ENCODE results near the gene ATP6V1G3.
"Not testable (repeated sequence)": the region's sequence is repeated elsewhere in the genome, so short reads cannot be mapped to it uniquely, and the experiment has no call there.

ATP6V1G3 gene

DNA sequence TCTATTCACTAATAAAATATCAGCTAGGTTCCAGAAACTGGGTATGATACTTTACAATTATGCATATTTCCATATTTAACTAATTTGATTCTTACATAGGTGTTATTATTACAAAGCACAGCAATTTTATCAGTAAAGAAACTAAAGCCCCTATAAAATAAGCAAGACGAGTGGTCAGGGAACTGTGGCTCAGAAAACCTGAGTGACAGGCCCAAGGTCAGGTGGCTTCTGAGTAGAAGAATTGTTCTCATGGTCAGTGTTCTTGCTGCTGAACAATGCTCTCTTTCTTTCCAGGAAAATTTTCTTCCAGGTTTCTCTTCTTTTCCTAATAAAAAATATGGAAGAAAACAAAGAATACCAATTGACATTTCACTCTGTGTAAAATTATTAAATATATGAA, 2.2 kb upstream of the ATP6V1G3 start:
- no peak for DNase-seq (ENCODE audit: low read depth)

DNA sequence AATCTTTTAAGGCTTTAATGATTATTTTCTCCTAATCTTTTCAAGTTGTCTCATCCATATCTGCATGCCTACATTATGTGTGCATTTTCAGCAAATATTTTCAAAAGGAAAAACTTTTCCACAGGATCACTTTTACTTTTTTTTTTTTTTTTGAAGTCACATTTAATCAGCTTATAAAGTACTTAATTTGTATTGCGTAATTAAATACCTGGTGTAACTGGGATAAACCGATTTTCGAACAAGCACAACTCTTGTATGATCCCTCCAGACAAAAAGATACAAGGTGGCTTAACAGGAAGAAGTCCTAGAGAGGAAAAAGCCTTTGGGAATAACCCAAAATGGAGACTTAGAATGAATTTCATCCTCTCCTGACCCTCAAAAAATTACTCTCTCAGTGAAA, 1.3 kb upstream of the ATP6V1G3 start:
- DNase-seq (ENCODE audit: low read depth): no peak

DNA sequence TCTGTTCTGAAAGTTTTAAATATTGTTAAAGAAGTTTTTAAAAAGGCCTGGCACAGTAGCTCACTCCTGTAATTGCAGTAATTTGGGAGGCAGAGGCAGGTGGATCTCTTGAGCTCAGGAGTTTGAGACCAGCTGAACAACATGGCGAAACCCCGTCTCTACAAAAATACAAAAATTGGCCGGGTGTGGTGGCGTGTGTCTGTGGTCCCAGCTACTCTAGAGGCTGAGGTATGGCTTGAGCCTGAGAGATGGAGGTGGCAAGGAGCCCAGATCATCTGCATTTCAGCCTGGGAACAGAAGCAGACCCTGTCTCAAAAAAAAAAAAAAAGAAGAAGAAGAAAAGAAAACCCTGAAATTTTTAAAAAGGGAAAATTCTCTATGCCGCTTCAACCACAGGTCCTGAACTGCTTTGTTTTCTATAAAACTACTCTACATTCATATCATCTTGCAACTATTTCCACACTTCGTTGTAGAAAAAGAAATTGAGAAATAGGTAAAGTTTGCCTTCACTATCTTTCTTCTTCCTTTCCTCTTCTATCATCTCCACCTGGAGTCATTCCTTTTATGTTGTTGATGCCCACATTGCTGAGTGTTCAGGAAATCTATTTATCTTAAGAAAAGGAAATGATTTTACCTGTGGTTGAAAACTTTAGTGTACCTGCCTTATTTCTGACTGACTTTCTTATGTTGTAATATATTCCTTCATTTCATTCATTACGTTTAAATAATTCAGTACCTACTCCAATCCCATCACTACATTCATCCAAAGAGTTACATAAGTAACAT, 1.7 kb downstream of the ATP6V1G3 start:
- no peak for DNase-seq (ENCODE audit: low read depth)

DNA sequence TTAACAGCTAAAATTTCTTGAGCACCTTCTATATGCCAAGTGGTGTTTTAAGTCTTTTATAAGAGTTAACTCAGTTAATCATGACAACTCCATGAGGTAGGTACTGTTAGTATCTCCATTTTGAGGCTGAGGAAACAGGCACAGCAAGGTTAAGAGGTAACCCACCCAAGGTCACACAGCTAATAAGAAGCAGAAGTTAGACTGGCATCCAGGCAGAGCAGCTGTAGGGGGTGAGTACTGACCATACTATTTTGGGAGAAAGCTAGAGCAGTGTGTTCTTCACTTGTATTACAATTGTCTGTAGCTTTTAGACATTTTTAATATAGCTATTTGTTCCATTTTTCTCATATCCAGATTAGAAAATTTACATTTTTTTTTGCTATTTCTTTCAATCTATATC, 4.8 kb downstream of the ATP6V1G3 start:
- DNase-seq (ENCODE audit: low read depth): no peak

DNA sequence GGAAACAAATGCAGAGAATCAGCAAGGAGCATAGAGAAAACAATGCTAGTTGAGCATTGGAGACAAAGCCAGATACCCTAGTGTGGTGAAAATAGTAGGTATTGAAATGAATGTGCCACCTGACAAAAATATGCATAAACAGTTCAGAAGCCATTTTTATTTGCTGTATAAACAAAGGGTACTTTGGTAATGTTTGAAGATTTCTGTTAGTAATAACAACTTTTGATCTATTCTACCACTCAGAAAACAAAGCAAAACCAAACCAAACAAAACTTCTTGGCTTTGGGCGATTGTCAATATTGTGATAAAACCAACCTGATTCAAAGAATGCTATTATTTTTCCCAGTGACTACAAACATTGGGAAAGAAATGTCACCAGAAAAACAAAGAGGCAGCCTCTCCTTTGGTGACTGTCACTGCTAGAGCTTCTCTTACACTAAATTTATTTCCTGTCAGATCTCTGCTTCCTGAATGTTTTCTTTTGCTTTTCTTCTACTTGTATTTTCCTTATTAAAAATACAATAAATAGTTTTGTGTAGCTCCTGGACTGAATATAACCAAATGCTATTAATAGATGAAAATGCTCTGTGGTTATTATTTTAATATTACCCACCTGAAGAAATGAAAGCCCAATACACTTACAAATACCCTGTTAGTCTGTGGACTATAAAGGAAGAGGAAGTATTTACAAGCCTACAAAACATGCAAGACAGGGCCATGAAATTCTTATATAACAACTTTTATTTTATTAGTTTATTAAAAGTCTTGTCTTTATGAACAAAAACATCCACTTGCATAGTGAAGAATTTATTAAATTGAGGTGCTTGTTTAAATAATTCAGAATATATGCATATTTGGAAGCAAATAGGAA, 5.7 kb downstream of the ATP6V1G3 start:
- no peak for DNase-seq (ENCODE audit: low read depth)

DNA sequence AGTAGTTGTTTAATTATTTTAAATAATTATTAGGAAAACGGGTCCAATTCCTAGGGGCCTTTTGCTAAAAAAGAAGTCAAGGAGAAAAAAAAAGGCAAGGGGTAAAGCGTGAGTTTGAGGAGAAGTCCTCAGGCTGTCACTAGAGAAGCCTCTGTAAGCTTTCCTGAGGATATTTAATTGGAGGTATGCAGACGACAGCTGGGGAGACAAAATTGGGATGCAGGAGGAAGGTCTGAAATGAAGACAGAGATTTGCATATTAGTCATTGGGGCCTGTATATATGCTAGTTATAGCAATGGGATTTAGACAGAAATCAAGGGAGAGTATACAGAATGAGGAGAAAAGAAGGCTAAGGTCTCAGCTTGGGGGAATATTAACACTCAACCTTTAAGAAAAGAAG, 8.6 kb downstream of the ATP6V1G3 start:
- DNase-seq (ENCODE audit: low read depth): no peak

DNA sequence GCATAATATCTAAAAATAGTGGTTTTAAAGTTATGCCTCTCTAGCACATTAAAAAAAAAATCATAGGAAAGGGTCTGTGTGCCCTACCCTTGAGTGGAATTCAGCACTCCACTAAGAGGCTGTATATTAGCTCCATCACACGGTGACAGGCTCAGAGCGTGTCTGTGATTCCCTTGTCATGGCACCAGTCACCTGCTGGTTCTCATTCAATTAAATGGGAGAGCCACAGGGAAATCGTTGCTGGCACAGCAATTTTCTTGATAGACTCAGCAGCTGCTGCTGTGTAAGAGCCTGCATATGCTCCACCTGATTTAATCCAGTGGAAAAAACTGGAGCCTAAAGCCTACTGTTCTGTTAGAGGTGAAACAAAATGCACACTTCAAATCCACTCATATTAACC, 9.5 kb downstream of the ATP6V1G3 start:
- DNase-seq (ENCODE audit: low read depth): no peak

DNA sequence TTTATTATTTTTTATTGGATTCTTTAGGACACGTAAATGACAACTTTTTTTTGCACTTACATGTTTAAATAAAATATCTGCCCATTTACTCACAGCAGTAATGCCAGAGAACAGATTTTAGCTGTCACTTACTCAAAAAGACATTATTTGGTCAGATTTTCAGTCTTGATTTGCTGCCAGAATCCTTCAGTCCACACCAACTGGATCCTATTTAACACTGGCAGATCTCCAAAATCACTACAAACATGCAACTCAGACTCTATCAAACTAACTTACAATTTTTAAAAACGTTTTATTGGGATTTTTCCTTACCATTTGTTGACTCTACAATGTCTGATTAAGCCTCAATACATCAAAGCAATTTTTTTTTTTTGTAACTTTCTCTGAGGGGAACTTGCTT, 11.1 kb downstream of the ATP6V1G3 start:
- peak; percentile 81 for DNase-seq (ENCODE audit: low read depth)

DNA sequence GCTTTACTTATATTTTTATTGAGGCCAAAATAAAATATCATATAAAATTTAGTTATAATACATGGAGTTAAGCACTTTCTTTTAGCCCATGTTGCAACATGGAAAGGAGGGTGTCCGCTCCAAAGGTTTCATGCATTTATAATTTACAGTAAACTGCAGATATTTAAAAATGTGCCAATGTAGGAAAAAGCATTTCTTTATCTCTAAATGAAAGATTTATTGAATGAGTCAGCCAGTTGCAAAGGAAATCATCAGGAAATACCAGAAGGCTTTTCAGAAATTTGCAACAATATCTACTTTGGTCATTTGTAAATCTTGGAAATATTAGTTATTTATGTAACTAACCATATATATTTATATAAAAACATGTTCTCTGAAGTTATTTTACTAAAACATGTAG, 12.1 kb downstream of the ATP6V1G3 start:
- DNase-seq (ENCODE audit: low read depth): peak; percentile 13

DNA sequence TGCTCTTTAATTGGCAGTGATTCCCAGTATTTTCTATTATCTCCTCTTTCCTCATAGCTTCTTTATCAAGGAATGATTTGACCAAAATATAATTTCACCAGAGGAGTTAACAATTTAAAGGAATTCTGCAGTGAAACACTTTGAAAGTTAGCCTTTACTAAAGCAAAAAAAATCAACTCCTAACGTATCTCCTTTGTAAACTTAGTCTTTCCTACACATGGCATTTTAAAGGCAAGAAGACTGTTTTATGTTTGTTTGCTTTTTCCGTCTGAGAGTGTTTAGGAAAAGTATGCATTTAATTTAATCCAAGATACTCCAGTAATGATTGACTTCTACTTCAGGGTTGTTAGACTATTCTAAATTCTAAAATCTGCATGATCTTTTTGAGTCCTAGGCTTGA, 15.9 kb downstream of the ATP6V1G3 start:
- no peak for DNase-seq (ENCODE audit: low read depth)

DNA sequence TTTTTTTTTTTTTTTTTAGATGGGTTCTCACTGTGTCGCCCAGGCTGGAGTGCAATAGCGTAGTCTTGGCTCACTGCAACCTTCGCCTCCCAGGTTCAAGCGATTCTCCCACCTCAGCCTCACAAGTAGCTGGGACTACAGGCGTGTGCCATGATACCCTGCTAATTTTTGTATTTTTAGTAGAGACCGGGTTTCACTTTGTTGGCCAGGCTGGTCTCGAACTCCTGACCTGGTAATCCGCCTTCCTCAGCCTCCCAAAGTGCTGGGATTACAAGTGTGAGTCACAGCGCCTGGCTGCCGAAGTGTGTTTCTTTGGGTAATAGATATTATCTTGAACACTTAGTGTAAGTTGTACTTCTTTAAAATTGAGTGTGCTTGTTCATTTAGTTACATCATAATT, 16.4 kb downstream of the ATP6V1G3 start:
- not testable (repeated sequence) for DNase-seq (ENCODE audit: low read depth)

DNA sequence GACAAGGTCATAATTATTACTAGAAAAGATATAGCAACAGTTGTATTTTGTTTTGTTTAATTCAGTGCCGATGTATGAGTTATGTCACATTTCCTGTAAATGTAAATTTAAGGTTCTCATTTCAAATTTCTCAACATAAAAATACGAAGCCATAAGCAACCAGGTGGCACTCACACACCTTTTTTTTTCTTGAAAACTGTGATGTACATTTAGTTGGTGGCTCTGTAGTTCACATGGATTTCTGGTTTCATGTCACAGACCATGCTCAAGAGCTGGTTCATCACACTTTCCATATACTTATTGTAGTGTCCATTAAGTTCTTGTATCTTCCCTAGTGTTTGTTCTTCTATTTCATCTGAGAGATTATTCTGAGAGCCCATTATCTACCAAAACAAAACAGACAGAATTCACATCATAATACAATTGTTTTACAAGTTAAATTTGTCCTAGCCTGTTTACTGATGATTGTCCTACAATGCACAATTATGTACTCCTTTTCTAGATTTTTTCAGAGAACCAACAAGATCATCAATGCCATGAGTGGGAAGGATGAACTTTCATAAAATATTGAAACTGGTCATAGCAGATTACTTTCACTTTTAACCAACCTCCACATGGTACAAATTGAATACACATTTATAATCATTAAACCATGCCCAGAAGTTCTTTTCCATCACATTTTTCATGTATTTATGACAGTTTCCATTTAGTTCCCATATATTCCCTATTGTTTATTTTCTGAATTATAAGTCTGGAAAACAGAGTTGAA, 17.1 kb downstream of the ATP6V1G3 start:
- DNase-seq (ENCODE audit: low read depth): no peak

DNA sequence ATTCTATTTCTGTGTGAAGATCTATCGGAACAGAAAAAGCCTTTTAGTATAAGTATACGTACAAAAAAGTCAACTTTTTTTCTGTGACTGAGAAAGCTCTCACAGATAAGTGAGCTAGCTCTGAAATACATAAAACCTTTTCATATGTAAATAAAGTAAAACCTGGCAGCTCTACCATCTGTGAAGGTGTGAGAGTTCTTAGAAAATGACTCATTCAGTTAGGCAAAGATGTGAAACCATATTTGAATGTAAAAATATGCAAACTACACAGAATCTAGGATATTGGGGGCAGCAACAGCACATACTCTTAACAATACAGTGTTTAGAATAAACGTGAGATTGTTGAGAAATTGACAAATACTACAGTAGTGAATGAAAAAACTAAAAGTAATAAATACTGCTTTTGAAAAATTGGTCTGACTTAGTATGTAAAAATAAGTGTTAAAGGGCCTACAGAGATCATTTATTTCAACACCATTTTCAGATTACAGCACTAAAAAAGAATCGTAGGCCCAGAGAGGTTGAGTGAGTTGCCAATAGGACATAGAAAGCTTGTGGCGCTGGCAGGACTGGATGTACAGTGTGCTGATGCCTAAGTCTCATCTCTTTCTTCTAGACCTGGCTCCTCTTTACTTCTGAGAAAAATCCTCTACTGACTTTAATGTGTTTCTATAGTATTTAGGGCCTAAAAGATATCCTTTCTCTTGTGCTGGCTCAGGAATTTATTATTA, 19.8 kb downstream of the ATP6V1G3 start:
- no peak for DNase-seq (ENCODE audit: low read depth)

DNA sequence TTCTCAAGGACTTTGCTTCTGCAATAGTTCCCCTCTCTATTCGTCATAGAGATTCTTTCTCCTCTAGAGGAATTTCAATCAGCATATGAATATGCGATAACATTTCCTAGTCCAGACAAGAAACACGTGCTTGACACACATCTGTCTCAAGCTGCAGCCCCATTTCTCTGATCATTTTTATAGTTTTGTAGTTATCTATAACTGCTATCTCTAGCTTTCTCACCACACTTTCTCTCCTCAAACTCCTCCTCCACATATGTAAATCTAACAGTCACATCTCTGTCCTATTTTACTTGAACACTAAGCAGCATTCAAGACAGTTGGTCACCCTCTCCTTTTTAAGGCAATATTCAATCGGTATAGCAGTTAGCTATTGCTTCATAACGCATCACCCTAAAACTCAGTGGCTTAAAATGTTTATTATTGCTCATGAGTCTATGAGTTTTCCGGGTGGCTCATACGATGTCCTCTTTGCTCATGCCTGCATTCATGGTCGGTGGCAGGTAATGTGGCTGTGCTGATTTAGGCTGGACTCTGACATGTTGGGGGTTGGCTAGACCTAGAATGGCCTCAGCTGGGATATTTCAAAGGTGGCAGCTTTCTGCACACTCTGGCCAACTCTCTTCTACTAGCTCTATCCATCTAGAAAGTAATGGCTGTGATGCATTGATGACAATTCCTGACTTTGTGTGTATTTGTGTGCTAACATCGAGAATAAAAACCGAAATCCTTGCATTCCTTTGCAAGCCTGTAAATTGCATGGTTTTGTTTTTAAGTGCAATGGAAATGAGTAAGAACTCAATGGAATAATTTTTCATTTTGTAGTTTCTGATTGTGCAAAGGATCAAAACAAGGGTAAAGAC, 20.6 kb downstream of the ATP6V1G3 start:
- DNase-seq (ENCODE audit: low read depth): no peak

DNA sequence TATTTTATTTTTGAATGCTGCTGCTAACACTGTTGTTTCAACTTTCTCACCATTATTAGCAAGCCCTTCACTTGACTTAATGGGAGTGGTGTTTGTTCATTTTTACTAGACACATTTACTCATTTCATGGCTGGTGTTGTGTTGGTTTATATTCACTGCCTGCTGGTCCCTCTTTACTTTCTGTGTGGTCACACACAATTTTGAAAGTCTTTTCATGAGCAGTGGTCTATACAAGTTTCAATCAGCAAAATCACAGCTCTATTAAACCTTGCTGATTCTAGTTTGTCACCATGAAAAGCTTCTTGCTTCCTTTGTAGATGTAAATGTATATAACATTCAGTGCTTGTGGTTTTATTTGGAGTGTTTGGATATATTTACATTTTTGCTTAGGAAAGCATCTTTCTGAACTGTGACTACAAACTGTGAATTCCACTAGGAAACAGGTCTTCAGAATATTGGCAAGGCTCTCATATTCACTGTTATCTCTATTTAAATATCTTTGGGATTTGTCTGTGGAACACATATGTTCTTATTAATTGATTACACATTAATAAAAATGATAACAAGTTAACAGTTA, 22.8 kb downstream of the ATP6V1G3 start:
- no peak for DNase-seq (ENCODE audit: low read depth)

DNA sequence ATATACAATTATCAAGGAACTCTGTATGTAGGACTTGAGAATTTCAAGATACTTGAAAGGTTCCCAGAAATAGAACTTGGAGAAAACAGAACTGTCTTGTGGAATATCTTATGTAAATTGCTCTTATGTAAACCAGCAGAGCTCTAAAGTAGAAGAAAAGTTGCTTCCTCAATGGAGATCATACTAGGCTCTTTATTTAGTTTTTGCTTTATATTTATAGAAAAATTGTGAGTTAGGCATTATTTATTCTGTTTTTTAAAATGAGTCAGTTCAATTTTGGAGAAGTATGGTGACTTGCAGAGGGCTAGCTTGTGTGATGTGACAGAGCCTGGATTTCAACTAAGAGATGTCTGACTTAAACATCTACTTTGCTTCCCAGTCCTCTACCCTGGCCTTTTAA, 40.4 kb downstream of the ATP6V1G3 start:
- no peak for DNase-seq (ENCODE audit: low read depth)

DNA sequence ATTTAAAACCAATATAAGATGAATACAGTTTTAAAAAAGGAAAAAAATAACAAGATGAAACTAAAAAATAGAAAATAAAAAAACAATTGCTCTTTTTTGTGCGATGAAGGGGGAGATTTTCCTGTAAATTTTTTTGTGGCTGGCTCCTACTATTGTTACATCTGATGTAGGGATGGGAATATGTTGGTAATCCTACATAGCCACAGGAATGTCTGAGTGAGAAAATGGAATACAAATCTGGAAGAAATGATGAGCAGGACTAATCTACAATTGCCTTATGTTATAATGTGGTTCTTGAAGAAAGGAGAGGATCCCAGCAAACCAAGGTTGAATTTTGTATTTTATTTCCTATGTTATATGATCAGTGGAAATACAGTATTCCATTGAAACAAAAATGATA, 40.9 kb downstream of the ATP6V1G3 start:
- DNase-seq (ENCODE audit: low read depth): no peak

DNA sequence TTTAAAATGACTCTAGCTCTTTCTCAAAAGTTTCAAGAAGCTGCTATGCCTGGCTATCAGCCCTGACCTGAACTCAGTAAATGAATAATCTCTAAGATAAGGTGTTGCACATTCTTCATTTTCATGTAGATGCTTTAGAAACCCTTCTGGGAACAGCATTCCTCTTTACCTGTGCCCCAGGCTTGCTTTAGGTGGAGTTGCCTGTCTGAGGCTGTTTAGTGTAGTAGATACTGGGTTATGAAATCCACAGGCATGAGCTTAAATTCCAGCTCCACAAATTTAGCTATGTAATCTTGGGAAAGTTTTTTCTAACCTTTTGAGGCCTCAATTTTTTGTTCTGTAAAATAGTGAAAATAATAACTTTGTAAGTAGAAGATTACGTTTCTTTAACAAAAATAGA, 41.6 kb downstream of the ATP6V1G3 start:
- no peak for DNase-seq (ENCODE audit: low read depth)

DNA sequence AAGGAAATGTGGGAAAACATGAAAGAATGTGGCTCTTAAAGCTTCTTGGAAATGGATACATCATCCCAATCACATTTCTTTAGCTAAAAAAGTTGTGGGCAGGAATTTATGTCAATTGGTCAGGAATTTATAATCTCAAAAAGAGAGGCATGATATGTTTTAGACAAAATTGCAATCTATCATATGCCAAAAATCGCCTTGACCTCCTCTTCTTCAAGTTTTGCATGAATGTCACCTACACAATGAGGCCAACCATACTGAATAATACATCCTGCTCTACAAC, 42.4 kb downstream of the ATP6V1G3 start:
- no peak for DNase-seq (ENCODE audit: low read depth)

DNA sequence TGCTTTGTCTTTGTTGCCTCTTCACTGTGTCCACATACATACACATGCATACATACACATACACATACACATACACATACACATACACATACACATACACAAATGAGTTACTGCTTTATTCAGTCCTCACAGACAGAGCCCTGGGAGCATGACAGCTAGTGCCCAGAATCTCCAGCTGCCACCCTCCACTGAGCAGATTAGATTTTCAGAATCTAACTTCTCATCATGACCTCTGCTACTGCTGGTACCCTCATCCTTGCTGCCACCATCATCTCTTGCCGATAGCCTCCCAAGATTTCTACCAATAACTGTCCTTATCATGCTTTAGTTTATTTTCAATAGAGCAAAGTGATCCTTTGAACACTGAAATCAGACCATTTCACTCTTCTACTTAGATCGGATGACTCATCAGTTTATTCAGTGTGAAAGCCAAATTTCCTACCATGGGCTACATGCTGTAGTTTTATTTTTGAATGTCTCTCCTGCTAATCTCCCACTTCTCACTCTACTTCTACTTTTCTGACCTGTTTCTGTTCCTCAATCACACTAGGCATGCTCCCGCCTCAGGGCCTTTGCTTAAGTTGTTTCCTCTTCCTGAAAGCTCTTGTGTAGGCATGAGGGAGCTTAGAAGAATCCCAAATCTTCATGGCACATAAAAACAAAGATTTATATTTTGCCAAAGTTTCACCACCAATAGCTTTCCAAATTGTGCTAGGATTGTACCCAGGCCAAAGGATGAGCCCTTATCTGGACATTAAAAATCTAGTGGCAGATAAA, 43.0 kb downstream of the ATP6V1G3 start:
- DNase-seq (ENCODE audit: low read depth): peak; percentile 24
